GM12873 (cell line): Measurements from ENCODE around the gene NPAS1.

ENCODE experiments used
- TF ChIP-seq, protein P1 (sequence below): IDR thresholded peaks from 2 replicates; pipeline ENCODE4 v1.5.1; 2012; ENCODE audit warnings: low read depth, mild to moderate bottlenecking, moderate library complexity, low read length, control low read depth; ENCODE audit not compliant: insufficient read depth; ENCODE audit errors: missing control alignments

Gene NPAS1

DNA sequence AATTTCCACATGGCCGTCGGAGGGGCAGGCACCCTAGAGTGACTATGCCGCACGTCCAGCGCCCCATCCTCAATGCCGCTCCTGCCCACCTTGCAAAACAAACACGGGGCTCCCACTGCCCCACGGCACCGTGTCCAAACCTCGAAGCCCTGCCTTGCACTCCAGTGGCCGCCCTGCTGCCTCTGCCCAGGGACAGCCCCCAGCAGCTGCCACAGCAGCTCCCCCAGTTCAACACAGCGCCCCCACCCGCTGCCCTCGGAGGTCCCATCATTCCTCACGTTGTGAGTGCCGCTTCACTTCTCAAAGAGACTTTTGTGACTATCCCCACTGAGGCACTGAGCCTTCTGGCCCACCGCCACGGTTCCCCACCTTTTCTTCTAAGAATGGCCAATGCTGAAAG, 51.1 kb downstream of the NPAS1 start:
- TF ChIP-seq, protein P1, sequence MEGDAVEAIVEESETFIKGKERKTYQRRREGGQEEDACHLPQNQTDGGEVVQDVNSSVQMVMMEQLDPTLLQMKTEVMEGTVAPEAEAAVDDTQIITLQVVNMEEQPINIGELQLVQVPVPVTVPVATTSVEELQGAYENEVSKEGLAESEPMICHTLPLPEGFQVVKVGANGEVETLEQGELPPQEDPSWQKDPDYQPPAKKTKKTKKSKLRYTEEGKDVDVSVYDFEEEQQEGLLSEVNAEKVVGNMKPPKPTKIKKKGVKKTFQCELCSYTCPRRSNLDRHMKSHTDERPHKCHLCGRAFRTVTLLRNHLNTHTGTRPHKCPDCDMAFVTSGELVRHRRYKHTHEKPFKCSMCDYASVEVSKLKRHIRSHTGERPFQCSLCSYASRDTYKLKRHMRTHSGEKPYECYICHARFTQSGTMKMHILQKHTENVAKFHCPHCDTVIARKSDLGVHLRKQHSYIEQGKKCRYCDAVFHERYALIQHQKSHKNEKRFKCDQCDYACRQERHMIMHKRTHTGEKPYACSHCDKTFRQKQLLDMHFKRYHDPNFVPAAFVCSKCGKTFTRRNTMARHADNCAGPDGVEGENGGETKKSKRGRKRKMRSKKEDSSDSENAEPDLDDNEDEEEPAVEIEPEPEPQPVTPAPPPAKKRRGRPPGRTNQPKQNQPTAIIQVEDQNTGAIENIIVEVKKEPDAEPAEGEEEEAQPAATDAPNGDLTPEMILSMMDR: no peak

DNA sequence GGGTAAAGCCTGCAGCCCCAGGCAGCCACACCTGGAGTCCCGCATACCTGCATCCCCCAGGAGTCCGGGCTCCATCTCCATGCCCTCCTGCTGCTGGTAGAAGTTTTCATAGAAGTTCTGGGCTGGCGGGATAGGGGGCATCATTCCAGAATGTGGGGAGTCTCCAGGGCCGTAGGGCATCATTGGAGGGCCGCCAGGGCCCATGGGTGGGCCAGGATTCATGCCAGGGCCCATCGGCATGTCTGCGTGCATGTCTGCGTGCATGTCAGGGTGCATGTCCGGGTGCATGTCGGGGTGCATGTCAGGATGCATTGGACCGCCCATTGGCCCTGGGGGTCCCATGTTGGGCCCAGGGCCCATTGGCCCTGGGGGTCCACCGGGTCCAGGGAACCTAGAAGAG, 52.1 kb downstream of the NPAS1 start:
- TF ChIP-seq, protein P1: no peak

DNA sequence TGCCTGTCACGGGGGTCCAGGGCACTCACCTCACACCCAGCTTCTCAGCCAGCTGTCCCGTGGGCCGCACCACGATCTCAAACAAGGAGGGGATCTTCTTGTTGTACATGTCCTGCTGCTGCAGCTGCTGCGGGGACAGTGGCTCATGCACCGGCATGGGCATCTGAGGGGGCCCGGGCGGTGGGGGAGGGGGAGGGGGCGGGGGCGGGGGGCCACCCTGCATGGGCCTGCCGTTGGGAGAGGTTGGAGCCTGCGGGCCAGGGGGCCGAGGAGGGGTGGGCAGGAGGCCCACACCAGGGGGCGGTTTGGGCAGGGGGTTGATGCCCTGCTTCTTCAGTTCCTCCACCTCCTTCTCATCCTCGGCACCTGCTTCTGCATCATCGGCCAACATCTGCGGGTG, 52.7 kb downstream of the NPAS1 start:
- TF ChIP-seq, protein P1: no peak

DNA sequence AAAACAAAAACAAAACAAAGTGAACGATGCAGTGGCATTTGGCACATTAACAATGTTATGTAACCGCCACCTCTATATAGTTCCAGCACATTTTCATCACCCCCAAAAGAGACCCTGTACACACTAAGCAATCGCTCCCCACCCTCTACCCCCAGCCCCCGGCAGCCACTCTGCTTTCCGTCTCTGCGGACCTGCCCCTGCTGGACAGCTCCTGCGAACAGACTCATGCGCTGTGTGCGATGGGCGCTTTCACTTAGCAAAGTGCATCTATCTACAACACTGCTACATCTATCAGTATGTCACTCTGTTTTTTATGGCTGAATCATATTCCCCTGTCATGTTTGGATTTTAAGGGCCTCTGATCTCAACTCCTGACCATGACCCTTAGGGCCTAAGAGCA, 53.9 kb downstream of the NPAS1 start:
- TF ChIP-seq, protein P1: no peak

DNA sequence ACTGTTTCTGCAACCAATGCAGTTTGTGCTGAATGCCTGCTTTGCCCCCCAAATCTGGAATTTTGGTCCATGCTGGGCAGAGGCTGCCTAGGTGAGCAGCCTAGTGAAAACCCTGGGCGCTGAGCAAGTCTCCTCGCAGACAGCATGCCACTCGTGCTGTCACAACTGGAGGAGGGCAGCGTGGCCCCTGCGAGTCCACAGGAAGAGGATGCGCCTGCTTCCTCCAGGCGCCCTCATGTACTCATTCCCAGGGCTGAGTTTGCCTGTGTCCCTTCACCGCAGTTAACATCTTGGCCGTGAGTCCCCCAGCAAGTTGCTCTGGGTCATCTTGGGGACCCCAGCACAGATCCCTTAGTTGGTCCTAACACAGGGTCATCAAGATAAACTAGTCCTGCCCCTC, 55.0 kb downstream of the NPAS1 start:
- TF ChIP-seq, protein P1: no peak

DNA sequence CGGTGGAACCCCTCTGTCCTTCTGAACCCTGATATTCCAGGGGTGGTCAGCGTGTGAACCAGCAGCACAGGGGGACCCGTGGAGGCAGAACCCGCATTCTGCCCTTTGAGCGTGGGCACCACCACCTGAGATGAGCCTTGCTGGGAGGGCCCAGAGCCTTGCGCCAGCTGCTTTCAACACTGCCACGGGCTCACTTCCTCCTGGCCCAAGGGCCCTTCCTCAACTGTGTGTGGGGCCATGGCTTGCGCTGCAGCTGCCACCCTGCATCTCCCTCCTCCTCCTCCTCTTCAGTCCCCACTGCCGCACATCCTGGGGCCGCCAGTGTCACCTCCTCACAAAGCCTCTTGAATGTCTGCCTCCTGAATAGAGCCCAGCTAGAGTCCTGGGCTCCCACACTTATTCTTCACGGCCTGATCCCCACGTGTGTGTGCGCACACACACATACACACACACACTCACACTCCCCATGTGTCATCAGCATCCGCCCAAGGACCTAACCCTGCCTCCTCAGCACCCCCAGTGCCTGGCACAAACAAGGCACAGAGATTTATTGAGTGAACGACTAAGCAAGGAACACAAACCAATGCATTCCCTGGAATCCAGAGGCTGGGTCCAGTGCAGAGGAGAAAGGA, 55.7 kb downstream of the NPAS1 start:
- TF ChIP-seq, protein P1: no peak

DNA sequence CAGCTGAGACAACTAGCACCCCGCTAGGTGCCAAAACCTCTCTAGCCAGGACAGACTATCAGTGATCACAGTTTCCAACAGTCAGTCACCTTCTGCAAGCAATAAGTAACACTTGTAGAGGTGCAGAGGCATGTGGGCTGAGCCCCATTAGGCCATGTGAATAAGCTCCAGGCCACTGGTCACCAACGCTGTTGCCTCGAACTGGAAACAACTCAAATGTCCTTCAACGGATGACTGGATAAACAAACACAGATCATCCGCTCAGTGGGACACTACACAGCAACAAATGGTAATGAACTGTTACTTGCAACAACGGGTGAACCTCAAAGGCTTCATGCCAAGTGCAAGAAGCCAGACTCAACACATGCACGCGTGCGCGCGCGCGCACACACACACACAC, 56.3 kb downstream of the NPAS1 start:
- TF ChIP-seq, protein P1: no peak
